Stimulated activated CD4-positive, alpha-beta T cell treated with anti-CD3 and anti-CD28 coated beads, Interleukin-2, amount 100 ng/mL, for 48 hours (primary cell): Measurements from ENCODE around the gene SMAD4.
"Not testable (repeated sequence)": the region's sequence is repeated elsewhere in the genome, so short reads cannot be mapped to it uniquely, and the experiment has no call there.

ENCODE experiments used
- DNase-seq, 2 donors: peaks; one replicate each; pipeline ENCODE4 v3.0.0-alpha.2; 2020

The SMAD4 gene

GRCh38 chr18:51119976-51120375 lies 90.0 kb downstream of the SMAD4 start:
- not testable (repeated sequence) for DNase-seq

- no peak for DNase-seq
Measured at GRCh38 chr18:51120809-51121596, 91.0 kb downstream of the SMAD4 start.

DNA sequence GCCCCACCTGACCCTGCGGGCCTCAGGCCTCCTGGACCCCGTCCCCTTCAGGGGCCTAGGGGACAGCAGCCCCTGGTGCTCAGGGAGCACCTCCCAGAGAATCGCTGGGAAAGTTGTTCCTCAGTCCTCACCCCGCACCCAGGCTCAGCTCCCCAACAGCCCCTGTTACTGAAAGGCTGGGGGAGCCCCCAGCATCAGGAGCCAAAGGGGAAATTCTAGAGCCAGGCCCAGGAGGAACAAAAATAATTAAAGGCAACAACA lies 91.5 kb downstream of the SMAD4 start:
- DNase-seq, result no peak

- no peak for DNase-seq
Measured at GRCh38 chr18:51122266-51123045, 92.4 kb downstream of the SMAD4 start.

GRCh38 chr18:51123046-51123395 lies 93.0 kb downstream of the SMAD4 start:
- no peak for DNase-seq

DNA sequence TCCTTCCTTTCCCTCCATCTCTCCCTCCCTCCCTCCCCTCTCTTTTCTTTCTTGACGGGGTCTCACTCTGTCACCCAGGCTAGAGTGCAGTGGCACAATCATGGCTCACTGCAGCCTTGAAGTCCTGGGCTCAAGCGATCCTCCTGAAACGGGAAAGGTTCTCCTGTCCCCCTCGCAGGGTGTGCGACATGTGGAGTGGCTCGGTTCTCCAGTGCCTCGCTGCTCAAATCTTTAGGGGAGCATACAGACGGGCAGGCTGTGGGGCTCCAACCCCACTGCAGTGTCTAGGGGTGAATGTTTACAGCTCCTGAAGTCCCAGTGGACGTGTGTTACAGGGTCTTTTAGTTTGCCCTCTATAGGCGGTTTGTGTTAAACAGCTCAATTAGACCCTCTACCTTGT lies 93.5 kb downstream of the SMAD4 start:
- DNase-seq, result no peak

DNA sequence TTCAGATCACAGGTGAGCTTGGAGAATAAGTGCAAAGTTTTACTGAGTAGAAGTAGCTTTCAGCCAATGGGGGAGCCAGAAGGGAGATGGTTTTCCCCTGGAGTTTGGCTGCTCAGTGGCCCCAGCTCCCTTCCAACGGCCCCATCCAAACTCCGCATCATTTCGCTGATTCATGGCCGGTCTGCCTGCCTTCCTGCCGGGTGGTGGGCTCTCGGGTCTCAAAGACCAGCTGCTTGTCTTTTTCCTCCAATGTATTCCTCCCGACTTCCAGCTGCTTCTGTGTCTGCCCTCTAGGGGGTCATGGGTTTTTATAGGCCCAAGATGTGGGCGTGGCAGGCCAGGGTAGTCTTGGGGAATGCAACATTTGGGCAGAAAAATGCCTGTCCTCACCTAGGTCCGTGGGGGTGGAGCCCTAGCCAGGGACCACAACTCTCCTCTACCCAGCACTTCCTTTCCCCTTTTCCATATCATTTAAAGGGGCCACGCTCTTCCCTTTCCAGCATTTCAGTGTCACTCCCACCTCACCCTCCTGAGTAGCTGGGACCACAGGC lies 94.0 kb downstream of the SMAD4 start:
- DNase-seq, result no peak

DNA sequence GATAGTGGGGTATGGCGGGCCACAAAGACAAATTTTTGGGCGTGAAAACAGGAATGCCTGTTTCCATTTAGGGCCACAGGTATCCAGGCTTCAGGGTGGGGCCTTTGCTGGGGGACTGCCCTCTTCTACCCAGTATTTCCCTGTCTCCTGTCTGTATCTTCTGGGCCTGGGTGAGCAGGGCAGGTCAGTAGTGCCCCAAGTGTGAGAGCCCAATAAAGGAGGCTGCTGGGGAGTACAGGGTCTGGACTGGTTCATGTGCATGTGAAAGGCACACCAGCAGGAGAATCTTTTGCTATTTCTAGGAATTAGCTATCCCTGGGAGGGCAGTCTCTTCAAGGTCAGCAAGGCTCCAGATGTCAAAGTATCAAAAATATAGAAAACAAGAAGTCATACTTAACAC lies 96.0 kb downstream of the SMAD4 start:
- no peak for DNase-seq

DNA sequence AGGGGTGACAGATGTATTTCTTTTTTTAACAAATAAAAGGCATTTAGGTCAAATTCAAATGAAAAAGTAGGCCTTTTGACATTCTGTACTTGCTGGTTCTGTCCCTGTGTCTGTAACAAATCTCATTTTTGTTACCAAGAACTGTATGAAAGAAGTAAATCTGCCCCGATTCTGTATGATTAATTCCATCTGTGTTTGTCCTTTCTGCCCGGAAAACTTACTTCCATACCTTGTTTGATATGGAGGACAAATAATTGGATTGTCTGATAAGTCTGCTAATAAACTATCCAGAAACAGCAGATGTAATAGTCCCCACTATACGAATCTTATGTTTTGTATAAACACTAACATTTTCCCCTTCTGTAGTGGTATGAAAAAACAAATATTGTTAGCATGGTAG lies 97.7 kb downstream of the SMAD4 start:
- no peak for DNase-seq

DNA sequence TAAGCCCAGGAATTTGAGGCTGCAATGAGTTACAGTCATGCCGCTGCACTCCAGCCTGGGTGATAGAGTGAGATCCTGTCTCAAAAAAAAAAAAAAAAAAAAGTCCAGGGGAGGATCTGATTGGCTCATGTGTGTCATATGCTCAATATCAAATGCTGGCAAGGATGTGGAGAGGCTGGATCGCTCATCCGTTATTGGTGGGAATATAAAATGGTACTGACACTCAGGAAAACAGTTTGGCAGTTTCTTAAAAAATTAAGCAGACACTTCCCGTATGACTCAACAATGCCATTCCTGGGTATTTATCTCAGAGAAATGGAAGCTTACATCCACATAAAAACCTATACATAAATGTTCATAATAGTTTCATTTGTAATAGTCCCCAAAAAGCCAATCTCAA lies 98.5 kb downstream of the SMAD4 start:
- DNase-seq, result no peak

- DNase-seq, result no peak
Measured at GRCh38 chr18:51132256-51132935, 102.4 kb downstream of the SMAD4 start.

DNA sequence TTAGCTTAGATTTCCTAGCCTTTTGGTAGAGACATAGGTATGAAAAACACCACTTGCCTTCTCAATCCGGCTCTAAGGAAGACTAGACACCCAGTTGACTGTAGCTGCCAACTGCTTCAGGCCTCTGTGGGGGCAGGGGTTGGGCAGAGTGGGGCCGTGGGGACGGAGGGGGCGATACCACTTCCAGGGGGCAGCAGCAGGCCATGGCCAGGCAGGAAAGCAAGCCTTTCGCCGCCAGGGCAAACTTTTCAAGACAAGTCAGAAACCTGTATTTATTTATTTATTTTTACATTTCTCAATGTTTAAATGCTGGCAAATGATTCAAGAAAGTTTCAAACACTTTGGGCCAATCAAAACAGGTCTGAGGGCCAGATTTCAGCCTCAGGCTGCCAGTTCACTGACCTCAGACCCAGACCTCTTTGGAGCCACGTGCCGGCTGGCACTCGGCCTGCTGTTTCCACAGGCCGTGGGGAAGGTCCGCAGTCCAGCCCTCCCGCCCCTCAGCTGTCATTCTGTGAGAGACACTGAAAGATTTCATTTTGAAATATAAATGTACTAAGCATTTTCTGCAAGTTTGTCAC lies 103.7 kb downstream of the SMAD4 start:
- no peak for DNase-seq
